KOPT-K1 (cell line): ENCODE measurements around the gene PRSS50.

ENCODE experiments used
- H3K27ac ChIP-seq: fragments of 200-600 bp; sonication (generic); 2 replicates; pipeline ENCODE4 v1.5.1; 2016; ENCODE audit warnings: antibody characterized with exemption, mild to moderate bottlenecking, low read depth, low read length; ENCODE audit not compliant: poor library complexity, severe bottlenecking
- H3K36me3 ChIP-seq: fragments of 200-600 bp; sonication (generic); 2 replicates; pipeline ENCODE4 v1.5.1; 2017; ENCODE audit warnings: antibody characterized with exemption, mild to moderate bottlenecking, low read length, moderate library complexity; ENCODE audit not compliant: insufficient read depth
- H3K9me3 ChIP-seq: fragments of 200-600 bp; sonication (generic); 2 replicates; pipeline ENCODE4 v1.5.1; 2017; ENCODE audit warnings: antibody characterized with exemption, low read length, mild to moderate bottlenecking; ENCODE audit not compliant: insufficient read depth, poor library complexity, severe bottlenecking

PRSS50 gene

GRCh38 chr3:46666453-46666845, 51.2 kb downstream of the PRSS50 start:
- no peaks in the 10 kb centered on the region for H3K9me3 ChIP-seq
- no peak overlapping the region for H3K27ac ChIP-seq
- H3K36me3 ChIP-seq: no peaks in the 10 kb centered on the region

DNA sequence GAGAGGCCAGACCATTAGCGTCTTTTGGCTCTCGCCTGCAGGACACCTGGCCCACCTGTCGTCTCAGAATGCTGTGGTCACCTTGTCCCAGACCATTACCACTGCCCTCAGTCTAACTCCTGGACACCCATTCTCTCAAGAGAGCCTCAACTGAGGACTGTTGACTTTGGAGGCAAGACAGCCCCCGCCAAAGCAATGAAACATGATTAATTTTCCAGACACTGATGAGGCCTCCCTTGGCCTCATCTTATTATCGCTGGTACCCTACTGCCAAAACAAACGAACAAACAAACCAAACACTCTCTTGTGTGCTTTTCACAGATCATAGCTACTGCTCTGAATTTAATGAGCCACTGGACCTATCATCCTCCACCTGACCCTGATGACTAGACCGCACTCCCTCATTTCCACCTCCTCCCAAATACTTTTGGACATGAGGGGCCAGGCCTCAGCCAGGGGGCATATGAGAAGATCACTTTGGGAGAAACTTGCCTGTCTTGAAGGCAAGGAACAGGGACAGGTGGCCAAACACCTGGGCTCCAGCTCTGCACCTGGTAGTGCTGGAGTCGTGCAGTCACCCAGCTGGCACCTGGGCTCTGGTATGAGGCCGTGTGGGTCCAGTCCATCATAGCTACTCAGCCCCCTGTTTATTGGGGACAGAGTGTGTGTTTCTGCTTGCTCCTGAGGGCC, 51.8 kb downstream of the PRSS50 start:
- Histone ChIP-seq H3K9me3 (no peaks in the 10 kb centered on the region), H3K27ac (no peak overlapping the region), H3K36me3 (no peaks in the 10 kb centered on the region)

DNA sequence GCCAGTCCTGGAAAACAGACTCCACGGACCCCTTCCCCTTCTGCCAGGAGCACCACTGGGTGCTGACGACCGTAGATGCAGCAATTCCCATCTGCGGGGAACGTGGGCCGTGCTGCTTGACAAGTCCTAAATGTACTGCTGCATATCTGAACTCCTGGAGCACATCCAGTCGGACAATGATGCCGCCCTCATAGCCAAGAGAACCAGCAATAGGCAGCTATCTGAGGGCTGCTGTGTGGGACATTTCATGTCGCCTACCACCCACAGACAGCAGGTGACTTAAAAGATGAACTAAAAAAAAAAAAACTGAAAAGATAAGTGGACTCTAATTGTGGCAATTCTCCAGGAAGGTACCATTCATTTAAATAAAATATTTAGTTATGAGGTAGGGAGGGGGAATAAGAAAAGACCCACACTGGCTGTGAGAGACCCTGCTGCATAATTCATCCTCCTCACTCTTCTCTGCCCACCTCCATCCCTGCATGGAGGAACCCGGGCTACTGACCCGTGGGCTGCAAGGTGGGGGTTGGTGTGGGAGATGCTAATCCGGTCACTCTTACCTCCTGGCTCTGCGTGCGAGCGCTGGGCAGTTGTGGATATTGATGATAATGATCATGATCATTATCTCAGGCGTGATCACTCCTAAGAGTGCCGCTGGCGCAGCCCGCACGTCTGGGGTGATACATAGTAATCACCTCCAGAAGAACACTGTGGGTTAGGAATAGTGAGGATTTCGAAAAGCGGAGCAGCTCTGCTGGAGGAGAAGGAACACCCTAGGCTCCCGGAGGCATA, 52.5 kb downstream of the PRSS50 start:
- H3K27ac ChIP-seq: no peak overlapping the region
- H3K36me3 ChIP-seq: no peaks in the 10 kb centered on the region
- no peaks in the 10 kb centered on the region for H3K9me3 ChIP-seq

DNA sequence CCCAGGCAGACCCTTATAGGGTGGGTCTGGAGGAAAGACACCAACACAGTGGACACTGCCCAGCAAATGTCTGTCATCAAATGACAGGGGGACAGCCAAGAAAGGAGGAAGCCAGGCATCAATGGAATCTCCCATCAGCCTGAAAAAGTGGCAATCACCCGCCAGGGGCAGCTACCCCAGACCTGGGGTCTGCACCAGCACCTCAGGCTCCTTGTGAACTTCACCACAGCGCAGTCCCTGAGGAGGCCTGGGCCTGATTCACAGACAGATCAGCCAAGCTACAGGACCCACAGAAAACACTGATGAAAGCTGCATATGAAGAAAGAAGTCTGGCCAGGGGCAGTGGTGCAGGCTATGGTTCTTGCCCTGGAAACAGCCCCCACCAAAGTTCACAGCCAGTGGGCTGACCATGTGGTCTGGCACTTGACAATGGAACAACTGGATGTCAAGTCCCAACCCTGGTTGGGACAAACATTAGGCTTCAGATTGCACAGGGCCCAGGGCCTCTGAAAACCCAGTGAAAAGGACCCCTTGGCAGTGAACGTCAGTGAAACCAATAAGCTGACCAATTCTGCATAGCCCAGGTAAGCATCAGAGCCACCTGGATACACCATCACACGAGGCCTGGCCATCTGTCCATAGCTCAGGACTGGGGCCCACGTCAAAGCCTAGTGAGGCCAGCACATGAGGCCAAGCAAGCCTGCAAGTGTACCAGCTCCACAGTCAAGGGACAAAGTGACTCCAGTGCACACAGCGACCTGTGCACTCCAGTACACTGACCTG, 53.3 kb downstream of the PRSS50 start:
- H3K27ac ChIP-seq: no peak overlapping the region
- H3K36me3 ChIP-seq: no peaks in the 10 kb centered on the region
- no peaks in the 10 kb centered on the region for H3K9me3 ChIP-seq

DNA sequence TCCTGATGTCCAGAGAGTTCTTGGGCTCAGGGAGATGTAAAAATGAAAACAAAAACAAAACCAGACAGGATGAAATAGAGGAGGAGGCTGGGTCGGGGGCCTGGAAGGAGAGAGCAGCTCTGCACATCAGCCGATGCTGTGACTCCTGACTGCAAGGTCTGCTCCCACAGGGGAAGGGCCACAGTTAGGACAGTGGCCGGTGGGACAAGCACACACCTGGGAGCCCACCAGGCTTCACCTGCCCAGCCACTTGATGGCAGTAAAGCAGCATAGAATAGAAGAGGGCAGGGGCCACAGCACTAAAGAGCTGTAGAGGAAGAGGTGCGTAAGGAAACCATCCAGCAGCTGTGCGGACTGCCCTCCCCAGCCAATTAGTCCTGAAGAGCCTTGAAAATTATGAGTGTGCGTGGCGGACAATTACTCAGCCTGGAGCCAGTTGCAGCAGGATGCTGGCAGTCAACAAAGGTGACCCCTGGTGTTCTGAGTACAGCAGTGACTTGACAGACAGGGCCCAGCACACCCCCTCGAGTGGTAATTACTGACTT, 54.0 kb downstream of the PRSS50 start:
- no peak overlapping the region for H3K27ac ChIP-seq
- no peaks in the 10 kb centered on the region for H3K9me3 ChIP-seq
- no peaks in the 10 kb centered on the region for H3K36me3 ChIP-seq

GRCh38 chr3:46662771-46663551, 54.7 kb downstream of the PRSS50 start:
- Histone ChIP-seq H3K9me3 (no peaks in the 10 kb centered on the region), H3K27ac (no peak overlapping the region), H3K36me3 (no peaks in the 10 kb centered on the region)
